GM23338 (cell line): Measurements from ENCODE around the gene GLP1R. TPM values are rescaled to one million over a fixed set of nuclear protein-coding genes. Genes with fewer than 3 reads are reported as not detected.

ENCODE experiments used
- ATAC-seq: fragments of 200-7000 bp; cut with Tn5 transposase; 3 replicates; pipeline ENCODE4 v1.9.1; 2020
- DNase-seq: peaks from one replicate; pipeline ENCODE4 v3.0.0-alpha.2; 2015; ENCODE audit warnings: low spot score
- H2AFZ ChIP-seq: fragments of 200-600 bp; sonication (generic); 2 replicates; pipeline ENCODE4 v1.8.0; 2016; ENCODE audit warnings: antibody characterized with exemption, mild to moderate bottlenecking, moderate library complexity
- H3F3A ChIP-seq: fragments of 200-600 bp; sonication (generic); replicated peaks from 2 replicates; pipeline ENCODE4 v1.8.0; 2017; ENCODE audit warnings: antibody characterized with exemption, mixed run types, low read depth
- H3K27ac ChIP-seq: fragments of 200-600 bp; sonication (generic); 2 replicates; pipeline ENCODE4 v1.6.1; 2016; ENCODE audit warnings: low read depth
- H3K27me3 ChIP-seq: fragments of 200-600 bp; sonication (generic); 2 replicates; pipeline ENCODE4 v1.8.0; 2016; ENCODE audit warnings: mild to moderate bottlenecking, mixed run types, moderate library complexity; ENCODE audit not compliant: insufficient read depth
- H3K36me3 ChIP-seq: fragments of 200-600 bp; sonication (generic); 2 replicates; pipeline ENCODE4 v1.8.0; 2016; ENCODE audit warnings: mild to moderate bottlenecking; ENCODE audit not compliant: insufficient read depth
- H3K4me1 ChIP-seq: fragments of 200-600 bp; sonication (generic); 2 replicates; pipeline ENCODE4 v1.8.0; 2016; ENCODE audit warnings: mild to moderate bottlenecking, moderate library complexity; ENCODE audit not compliant: insufficient read depth
- H3K4me2 ChIP-seq: fragments of 200-600 bp; sonication (generic); 2 replicates; pipeline ENCODE4 v1.7.1; 2017; ENCODE audit warnings: mixed run types
- H3K4me3 ChIP-seq: fragments of 200-600 bp; sonication (generic); 2 replicates; pipeline ENCODE4 v1.6.1; 2016; ENCODE audit warnings: mixed run types
- H3K79me2 ChIP-seq: fragments of 200-600 bp; sonication (generic); replicated peaks from 2 replicates; pipeline ENCODE4 v1.8.0; 2017; ENCODE audit warnings: mild to moderate bottlenecking; ENCODE audit not compliant: insufficient read depth
- H3K9me2 ChIP-seq: fragments of 200-600 bp; sonication (generic); 2 replicates; pipeline ENCODE4 v1.8.0; 2017; ENCODE audit not compliant: insufficient read depth
- H4K20me1 ChIP-seq: fragments of 200-600 bp; sonication (generic); replicated peaks from 2 replicates; pipeline ENCODE4 v1.8.0; 2017; ENCODE audit warnings: mild to moderate bottlenecking; ENCODE audit not compliant: insufficient read depth
- H3K27ac Mint-ChIP-seq: 2 replicates; pipeline ENCODE4 v1.8.0; 2020; ENCODE audit warnings: inconsistent platforms, mild to moderate bottlenecking, moderate library complexity, mixed read lengths
- H3K27me3 Mint-ChIP-seq: 3 replicates; pipeline ENCODE4 v1.8.0; 2022; ENCODE audit warnings: low read depth, mild to moderate bottlenecking, moderate library complexity, mixed read lengths, inconsistent platforms; ENCODE audit not compliant: insufficient read depth, poor library complexity
- H3K36me3 Mint-ChIP-seq: 3 replicates; pipeline ENCODE4 v1.8.0; 2021; ENCODE audit warnings: low read depth, mild to moderate bottlenecking, inconsistent platforms, moderate library complexity, mixed read lengths
- H3K4me1 Mint-ChIP-seq: 3 replicates; pipeline ENCODE4 v1.8.0; 2020; ENCODE audit warnings: mild to moderate bottlenecking, inconsistent platforms, mixed read lengths
- H3K4me3 Mint-ChIP-seq: 3 replicates; pipeline ENCODE4 v1.8.0; 2021; ENCODE audit warnings: moderate library complexity, mild to moderate bottlenecking, inconsistent platforms, mixed read lengths
- H3K9me3 Mint-ChIP-seq: 3 replicates; pipeline ENCODE4 v1.8.0; 2020; ENCODE audit warnings: moderate library complexity, mild to moderate bottlenecking, inconsistent platforms, mixed read lengths
- CREB1 ChIP-seq: fragments of 250-450 bp; sonication (Bioruptor Pico); IDR thresholded peaks from 2 replicates; pipeline ENCODE4 v1.5.0; 2020; ENCODE audit warnings: low read depth, mild to moderate bottlenecking, moderate library complexity
- EZH2 ChIP-seq: fragments of 200-600 bp; sonication (generic); IDR thresholded peaks from one replicate; pipeline ENCODE4 v1.8.0; 2017; ENCODE audit warnings: antibody characterized with exemption, mild to moderate bottlenecking, low read depth; ENCODE audit not compliant: unreplicated experiment
- EZH2phosphoT487 ChIP-seq: fragments of 200-600 bp; sonication (generic); IDR thresholded peaks from one replicate; pipeline ENCODE4 v1.8.1; 2018; ENCODE audit warnings: antibody characterized with exemption; ENCODE audit not compliant: unreplicated experiment
- JUNB ChIP-seq: IDR thresholded peaks from one replicate; pipeline ENCODE4 v1.6.1; 2016; ENCODE audit warnings: antibody characterized with exemption; ENCODE audit not compliant: unreplicated experiment
- NANOG ChIP-seq: IDR thresholded peaks from 2 replicates; pipeline ENCODE4 v1.6.1; 2016; ENCODE audit warnings: antibody characterized with exemption, borderline replicate concordance
- POLR2AphosphoS5 ChIP-seq: IDR thresholded peaks from 2 replicates; pipeline ENCODE4 v1.6.1; 2016; ENCODE audit warnings: antibody characterized with exemption, low read depth
- STAT1 ChIP-seq: IDR thresholded peaks from one replicate; pipeline ENCODE4 v1.6.1; 2016; ENCODE audit warnings: antibody characterized with exemption; ENCODE audit not compliant: unreplicated experiment
- ZNF114 ChIP-seq: fragments of 250-450 bp; sonication (Bioruptor Pico); IDR thresholded peaks from 2 replicates; pipeline ENCODE4 v1.5.0; 2020; ENCODE audit warnings: mild to moderate bottlenecking, moderate library complexity
- ZNF331 ChIP-seq: fragments of 250-450 bp; sonication (Bioruptor Pico); IDR thresholded peaks from 2 replicates; pipeline ENCODE4 v1.5.0; 2020; ENCODE audit warnings: low read depth, mild to moderate bottlenecking, moderate library complexity
- polyA plus RNA-seq: library from polyadenylated mRNA; unstranded; fragments of >200 nt; fragmentation: Nextera tagmentation; extraction: Ambion mirVana; gene quantifications from 2 replicates; pipeline ENCODE4 v1.2.1, GENCODE V29; 2016
- total RNA-seq: library from RNA; depleted of rRNA; stranded (reverse); fragments of >200 nt; shearing (Covaris generic); gene quantifications from 2 replicates; pipeline ENCODE4 v1.2.3, GENCODE V29; 2014
- TF ChIP-seq, protein P1 (sequence below): IDR thresholded peaks from one replicate; pipeline ENCODE4 v1.6.1; 2018; ENCODE audit warnings: antibody characterized with exemption; ENCODE audit not compliant: unreplicated experiment
- TF ChIP-seq, protein P2 (sequence below), 2 experiments: fragments of 200-600 bp in 1 of 2; sonication (generic) in 1 of 2; conservative IDR thresholded peaks; 2 replicates each; pipeline versions ENCODE4 v1.5.1 to v1.6.1; 2016 to 2017; ENCODE audit warnings: antibody characterized with exemption in 2 of 2, low read depth in 2 of 2, mild to moderate bottlenecking in 2 of 2, moderate library complexity in 1 of 2
- TF ChIP-seq, protein P3 (sequence below): IDR thresholded peaks from 2 replicates; pipeline ENCODE4 v1.6.1; 2016; ENCODE audit warnings: antibody characterized with exemption
- TF ChIP-seq, protein P4 (sequence below): fragments of 250-450 bp; sonication (Bioruptor Pico); IDR thresholded peaks from 2 replicates; pipeline ENCODE4 v1.5.0; 2020; ENCODE audit warnings: mild to moderate bottlenecking, moderate library complexity

The GLP1R gene
- total and polyA plus RNA-seq, 2 experiments from 2014 or later, result 0.42 to 3.7 TPM

DNA sequence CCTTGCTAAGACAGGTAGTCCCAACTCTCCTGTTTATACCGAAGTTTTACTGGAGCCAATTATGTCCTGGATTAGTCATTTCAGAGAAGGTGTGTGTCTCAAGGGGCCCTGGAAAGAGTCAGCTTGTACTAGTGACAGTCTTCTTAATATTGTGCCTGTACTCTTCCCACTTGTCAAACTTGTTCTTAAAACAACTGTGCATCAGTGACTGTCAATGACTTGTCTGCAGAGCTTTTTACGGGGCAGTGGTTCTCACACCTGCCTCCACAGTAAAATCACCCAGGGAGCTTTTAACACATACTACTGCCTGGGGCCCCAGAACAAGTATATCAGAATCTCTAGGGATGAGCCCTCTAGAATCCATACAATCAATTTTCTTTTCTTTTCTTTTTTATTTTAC is 28.4 kb upstream of the GLP1R start:
- no peaks in the 10 kb centered on the region for H3F3A ChIP-seq
- no peaks in the 10 kb centered on the region for H3K36me3 ChIP-seq
- H3K27ac ChIP-seq, result no peak overlapping the region
- TF ChIP-seq ZNF331 (CRISPR knock-in tag), result no peak
- TF ChIP-seq STAT1, result no peak
- no peak for TF ChIP-seq POLR2AphosphoS5
- TF ChIP-seq, protein P1, sequence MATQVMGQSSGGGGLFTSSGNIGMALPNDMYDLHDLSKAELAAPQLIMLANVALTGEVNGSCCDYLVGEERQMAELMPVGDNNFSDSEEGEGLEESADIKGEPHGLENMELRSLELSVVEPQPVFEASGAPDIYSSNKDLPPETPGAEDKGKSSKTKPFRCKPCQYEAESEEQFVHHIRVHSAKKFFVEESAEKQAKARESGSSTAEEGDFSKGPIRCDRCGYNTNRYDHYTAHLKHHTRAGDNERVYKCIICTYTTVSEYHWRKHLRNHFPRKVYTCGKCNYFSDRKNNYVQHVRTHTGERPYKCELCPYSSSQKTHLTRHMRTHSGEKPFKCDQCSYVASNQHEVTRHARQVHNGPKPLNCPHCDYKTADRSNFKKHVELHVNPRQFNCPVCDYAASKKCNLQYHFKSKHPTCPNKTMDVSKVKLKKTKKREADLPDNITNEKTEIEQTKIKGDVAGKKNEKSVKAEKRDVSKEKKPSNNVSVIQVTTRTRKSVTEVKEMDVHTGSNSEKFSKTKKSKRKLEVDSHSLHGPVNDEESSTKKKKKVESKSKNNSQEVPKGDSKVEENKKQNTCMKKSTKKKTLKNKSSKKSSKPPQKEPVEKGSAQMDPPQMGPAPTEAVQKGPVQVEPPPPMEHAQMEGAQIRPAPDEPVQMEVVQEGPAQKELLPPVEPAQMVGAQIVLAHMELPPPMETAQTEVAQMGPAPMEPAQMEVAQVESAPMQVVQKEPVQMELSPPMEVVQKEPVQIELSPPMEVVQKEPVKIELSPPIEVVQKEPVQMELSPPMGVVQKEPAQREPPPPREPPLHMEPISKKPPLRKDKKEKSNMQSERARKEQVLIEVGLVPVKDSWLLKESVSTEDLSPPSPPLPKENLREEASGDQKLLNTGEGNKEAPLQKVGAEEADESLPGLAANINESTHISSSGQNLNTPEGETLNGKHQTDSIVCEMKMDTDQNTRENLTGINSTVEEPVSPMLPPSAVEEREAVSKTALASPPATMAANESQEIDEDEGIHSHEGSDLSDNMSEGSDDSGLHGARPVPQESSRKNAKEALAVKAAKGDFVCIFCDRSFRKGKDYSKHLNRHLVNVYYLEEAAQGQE, result no peak
- no peak for TF ChIP-seq JUNB
- TF ChIP-seq EZH2, result no peak
- no peak for TF ChIP-seq CREB1 (CRISPR knock-in tag)
- TF ChIP-seq, protein P2, sequence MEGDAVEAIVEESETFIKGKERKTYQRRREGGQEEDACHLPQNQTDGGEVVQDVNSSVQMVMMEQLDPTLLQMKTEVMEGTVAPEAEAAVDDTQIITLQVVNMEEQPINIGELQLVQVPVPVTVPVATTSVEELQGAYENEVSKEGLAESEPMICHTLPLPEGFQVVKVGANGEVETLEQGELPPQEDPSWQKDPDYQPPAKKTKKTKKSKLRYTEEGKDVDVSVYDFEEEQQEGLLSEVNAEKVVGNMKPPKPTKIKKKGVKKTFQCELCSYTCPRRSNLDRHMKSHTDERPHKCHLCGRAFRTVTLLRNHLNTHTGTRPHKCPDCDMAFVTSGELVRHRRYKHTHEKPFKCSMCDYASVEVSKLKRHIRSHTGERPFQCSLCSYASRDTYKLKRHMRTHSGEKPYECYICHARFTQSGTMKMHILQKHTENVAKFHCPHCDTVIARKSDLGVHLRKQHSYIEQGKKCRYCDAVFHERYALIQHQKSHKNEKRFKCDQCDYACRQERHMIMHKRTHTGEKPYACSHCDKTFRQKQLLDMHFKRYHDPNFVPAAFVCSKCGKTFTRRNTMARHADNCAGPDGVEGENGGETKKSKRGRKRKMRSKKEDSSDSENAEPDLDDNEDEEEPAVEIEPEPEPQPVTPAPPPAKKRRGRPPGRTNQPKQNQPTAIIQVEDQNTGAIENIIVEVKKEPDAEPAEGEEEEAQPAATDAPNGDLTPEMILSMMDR (conservative IDR thresholded peaks at IDR 0.05; ENCODE audit: low read depth in 2 of 2), result no peak
- TF ChIP-seq, protein P3, sequence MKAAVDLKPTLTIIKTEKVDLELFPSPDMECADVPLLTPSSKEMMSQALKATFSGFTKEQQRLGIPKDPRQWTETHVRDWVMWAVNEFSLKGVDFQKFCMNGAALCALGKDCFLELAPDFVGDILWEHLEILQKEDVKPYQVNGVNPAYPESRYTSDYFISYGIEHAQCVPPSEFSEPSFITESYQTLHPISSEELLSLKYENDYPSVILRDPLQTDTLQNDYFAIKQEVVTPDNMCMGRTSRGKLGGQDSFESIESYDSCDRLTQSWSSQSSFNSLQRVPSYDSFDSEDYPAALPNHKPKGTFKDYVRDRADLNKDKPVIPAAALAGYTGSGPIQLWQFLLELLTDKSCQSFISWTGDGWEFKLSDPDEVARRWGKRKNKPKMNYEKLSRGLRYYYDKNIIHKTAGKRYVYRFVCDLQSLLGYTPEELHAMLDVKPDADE, result no peak
- TF ChIP-seq, protein P4, sequence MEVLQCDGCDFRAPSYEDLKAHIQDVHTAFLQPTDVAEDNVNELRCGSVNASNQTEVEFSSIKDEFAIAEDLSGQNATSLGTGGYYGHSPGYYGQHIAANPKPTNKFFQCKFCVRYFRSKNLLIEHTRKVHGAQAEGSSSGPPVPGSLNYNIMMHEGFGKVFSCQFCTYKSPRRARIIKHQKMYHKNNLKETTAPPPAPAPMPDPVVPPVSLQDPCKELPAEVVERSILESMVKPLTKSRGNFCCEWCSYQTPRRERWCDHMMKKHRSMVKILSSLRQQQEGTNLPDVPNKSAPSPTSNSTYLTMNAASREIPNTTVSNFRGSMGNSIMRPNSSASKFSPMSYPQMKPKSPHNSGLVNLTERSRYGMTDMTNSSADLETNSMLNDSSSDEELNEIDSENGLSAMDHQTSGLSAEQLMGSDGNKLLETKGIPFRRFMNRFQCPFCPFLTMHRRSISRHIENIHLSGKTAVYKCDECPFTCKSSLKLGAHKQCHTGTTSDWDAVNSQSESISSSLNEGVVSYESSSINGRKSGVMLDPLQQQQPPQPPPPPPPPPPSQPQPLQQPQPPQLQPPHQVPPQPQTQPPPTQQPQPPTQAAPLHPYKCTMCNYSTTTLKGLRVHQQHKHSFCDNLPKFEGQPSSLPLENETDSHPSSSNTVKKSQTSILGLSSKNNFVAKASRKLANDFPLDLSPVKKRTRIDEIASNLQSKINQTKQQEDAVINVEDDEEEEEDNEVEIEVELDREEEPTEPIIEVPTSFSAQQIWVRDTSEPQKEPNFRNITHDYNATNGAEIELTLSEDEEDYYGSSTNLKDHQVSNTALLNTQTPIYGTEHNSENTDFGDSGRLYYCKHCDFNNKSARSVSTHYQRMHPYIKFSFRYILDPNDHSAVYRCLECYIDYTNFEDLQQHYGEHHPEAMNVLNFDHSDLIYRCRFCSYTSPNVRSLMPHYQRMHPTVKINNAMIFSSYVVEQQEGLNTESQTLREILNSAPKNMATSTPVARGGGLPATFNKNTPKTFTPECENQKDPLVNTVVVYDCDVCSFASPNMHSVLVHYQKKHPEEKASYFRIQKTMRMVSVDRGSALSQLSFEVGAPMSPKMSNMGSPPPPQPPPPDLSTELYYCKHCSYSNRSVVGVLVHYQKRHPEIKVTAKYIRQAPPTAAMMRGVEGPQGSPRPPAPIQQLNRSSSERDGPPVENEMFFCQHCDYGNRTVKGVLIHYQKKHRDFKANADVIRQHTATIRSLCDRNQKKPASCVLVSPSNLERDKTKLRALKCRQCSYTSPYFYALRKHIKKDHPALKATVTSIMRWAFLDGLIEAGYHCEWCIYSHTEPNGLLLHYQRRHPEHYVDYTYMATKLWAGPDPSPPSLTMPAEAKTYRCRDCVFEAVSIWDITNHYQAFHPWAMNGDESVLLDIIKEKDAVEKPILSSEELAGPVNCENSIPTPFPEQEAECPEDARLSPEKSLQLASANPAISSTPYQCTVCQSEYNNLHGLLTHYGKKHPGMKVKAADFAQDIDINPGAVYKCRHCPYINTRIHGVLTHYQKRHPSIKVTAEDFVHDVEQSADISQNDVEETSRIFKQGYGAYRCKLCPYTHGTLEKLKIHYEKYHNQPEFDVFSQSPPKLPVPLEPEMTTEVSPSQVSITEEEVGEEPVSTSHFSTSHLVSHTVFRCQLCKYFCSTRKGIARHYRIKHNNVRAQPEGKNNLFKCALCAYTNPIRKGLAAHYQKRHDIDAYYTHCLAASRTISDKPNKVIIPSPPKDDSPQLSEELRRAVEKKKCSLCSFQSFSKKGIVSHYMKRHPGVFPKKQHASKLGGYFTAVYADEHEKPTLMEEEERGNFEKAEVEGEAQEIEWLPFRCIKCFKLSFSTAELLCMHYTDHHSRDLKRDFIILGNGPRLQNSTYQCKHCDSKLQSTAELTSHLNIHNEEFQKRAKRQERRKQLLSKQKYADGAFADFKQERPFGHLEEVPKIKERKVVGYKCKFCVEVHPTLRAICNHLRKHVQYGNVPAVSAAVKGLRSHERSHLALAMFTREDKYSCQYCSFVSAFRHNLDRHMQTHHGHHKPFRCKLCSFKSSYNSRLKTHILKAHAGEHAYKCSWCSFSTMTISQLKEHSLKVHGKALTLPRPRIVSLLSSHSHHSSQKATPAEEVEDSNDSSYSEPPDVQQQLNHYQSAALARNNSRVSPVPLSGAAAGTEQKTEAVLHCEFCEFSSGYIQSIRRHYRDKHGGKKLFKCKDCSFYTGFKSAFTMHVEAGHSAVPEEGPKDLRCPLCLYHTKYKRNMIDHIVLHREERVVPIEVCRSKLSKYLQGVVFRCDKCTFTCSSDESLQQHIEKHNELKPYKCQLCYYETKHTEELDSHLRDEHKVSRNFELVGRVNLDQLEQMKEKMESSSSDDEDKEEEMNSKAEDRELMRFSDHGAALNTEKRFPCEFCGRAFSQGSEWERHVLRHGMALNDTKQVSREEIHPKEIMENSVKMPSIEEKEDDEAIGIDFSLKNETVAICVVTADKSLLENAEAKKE (CRISPR knock-in tag), result no peak
- no peak for TF ChIP-seq ZNF114
- TF ChIP-seq EZH2phosphoT487, result no peak
- no peak for TF ChIP-seq NANOG
- Mint-ChIP-seq H3K4me3 (no peak overlapping the region), H3K27me3 (no peaks in the 10 kb centered on the region), H3K9me3 (no peaks in the 10 kb centered on the region), H3K27ac (no peak overlapping the region), H3K4me1 (peaks cover 3% of the 10 kb centered on the region; the same call in 2 of the 3 replicates), H3K36me3 (no peaks in the 10 kb centered on the region)
- peaks cover 5% of the 10 kb centered on the region for H3K4me1 ChIP-seq
- no peak overlapping the region for H2AFZ ChIP-seq
- DNase-seq (no peak), ATAC-seq (no peak)
- no peak overlapping the region for H3K4me3 ChIP-seq
- no peaks in the 10 kb centered on the region for H3K79me2 ChIP-seq
- no peak overlapping the region for H3K4me2 ChIP-seq
- no peaks in the 10 kb centered on the region for H4K20me1 ChIP-seq
- no peaks in the 10 kb centered on the region for H3K27me3 ChIP-seq
- H3K9me2 ChIP-seq, result peaks cover 4% of the 10 kb centered on the region; the same call in 1 of the 2 replicates
